ENCODE measurements around the gene ACOXL.
"Not testable (repeated sequence)": the region's sequence is repeated elsewhere in the genome, so short reads cannot be mapped to it uniquely, and the experiment has no call there.

Gene ACOXL

GRCh38 chr2:111041398-111042202 lies 309.2 kb downstream of the ACOXL start:
- no peak for DNase-seq (ENCODE audit: low read depth, low spot score)

GRCh38 chr2:111042261-111042660 lies 309.9 kb downstream of the ACOXL start:
- no peak for DNase-seq (ENCODE audit: low read depth, low spot score)

DNA sequence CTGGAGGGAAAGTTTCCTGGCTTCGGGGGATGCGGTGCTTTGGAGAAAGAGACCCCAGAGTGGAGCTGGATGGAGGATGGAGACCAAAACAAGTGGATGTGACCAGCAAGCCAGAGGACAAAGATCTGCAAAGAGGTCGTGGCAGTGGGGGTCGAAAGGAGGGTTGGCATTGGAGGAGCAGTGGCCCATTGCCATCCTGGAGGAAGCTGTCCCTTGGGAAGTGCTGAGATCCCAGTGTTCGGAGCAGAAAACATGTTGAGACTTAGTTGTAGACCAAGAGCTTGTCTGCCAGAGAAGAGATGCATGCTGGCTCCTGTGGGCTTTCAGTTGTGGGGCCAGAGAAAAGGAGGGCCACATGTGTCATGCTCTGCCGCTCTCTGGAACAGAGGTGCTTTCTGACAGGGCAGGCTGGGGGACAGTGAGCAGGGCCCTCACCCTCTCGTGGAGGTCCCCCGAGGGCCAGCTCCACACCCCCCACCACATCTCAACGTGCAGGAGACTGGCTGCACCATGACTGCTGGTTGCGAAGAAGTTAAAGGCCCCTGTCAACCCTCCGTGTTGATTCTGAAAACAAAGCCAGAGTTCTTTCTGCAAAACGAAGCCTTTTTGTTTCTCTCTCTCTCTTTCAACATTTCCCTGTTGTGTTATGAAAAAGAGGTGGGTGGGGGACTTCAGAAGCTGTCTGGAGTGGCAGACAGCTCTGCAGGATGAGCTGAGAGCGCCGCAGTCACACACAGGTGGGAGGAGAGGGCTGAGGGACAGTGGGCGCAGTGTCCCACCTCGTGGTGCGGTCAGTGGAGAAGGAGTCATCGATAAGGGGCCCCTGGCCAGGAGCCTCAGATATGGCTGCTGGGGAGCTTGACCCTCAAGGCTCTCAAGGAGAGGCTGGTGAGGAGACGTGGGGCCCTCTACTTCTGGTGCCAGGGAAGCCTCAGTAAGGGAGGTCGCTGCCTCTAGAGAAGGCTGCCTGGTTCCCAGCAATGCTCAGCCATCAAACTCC lies 310.7 kb downstream of the ACOXL start:
- DNase-seq (ENCODE audit: low read depth, low spot score) = no peak

- DNase-seq (ENCODE audit: low read depth, low spot score) = no peak
These were observed 311.7 kb downstream of the ACOXL start for GRCh38 chr2:111044066-111044465.

- not testable (repeated sequence) for DNase-seq (ENCODE audit: low read depth, low spot score)
These were observed 312.9 kb downstream of the ACOXL start for GRCh38 chr2:111045236-111045635.

GRCh38 chr2:111045771-111046444 lies 313.5 kb downstream of the ACOXL start:
- no peak for DNase-seq (ENCODE audit: low read depth, low spot score)

DNA sequence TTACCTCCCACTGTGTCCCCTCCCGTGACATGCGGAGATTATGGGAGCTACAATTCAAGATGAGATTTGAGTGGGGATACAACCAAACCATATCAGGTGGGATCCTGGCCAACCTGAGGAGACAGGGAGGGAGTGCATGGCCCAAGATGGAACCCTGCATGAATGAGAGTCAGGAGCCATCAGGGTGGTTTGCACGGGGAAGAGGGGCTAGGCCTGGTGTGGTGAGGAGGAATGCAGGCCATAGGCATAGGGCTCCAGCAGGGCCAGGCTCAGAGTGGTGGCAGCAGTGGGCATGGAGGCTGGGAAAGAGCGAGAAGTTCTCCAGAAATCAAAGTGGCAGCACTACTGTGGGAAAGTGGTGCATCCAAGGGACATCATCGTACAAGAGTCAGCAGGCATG lies 314.3 kb downstream of the ACOXL start:
- no peak for DNase-seq (ENCODE audit: low read depth, low spot score)

DNA sequence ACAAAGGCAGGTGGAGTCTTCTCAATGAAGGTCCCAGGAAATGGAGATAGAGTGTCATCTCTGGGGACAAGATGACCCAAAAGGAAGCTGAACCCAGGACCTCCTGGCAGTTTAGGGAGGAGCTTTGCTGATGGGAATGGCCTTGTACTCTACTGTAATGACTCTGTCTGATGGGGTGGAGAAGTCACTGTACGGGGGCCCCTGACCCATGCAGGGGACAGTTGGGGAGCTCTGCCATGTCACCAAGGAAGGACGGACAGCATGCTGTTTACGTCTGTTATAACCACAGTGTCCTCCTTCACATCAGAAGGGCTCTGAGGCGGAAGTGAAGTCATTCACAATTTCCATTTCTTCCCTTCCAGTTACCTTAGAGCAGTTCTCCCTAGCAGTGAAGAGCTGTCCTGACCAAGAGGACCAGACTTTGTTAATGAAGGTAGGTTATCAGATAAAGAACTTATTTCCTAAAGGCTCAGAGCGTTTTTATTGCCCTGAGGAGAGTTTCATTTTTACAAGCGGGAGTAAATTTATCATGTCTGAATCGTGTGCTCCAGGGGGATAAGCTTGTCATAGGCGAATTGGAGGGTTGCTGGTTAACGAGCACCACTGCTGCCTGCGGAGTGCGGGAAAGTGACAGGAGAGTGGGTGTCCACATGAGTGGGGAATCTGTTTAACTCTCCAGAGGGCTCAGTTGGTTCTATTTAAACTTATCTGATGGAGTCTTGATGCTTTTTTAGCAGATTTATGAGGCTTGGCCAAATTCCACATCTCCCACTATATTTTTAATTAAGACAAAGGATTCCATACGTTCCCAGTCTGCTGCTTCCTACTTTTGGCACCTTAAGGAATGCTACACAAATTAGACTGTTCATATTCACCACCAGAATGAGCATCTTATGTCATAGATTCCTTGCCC lies 316.7 kb downstream of the ACOXL start:
- no peak for DNase-seq (ENCODE audit: low read depth, low spot score)

DNA sequence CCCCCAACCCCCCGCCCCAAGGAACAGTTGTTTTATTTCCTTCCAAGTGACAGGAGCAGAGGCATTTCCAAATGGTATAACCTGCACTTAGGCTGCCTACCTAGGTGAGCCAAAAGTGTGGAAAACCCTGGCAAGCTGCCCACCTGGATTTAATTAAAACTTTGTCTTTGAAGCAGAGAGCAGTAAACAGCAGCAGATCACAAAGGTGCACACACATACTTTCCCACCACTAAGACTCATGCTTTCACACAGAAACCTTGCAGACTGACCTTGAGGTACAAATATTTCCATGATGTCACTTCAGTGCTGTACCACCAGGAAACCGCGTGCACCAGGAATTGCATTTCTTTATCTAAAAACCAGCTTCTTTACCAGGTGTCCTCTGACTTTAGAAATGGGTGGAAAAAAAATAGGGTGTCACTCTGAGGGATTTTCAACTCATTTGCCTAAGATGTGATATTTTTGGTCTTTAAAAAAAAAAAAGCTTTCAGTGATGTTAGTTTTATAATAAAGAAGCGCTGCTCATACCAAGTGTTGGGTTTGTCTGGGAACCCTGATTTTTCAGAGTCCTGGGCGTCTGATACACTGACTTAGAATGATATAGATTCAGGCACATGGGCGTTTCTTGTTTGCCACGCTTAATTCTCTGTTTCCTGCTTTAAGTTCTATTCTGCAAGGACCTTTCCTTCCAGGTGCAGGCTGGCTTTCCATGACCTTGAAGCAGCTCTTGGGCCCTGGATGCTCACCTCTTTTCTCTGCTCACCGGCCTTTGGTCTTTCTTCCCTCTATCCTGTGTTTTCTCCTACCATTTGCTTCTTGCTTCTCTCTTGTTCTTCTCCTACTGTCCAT lies 317.6 kb downstream of the ACOXL start:
- DNase-seq (ENCODE audit: low read depth, low spot score) = no peak

DNA sequence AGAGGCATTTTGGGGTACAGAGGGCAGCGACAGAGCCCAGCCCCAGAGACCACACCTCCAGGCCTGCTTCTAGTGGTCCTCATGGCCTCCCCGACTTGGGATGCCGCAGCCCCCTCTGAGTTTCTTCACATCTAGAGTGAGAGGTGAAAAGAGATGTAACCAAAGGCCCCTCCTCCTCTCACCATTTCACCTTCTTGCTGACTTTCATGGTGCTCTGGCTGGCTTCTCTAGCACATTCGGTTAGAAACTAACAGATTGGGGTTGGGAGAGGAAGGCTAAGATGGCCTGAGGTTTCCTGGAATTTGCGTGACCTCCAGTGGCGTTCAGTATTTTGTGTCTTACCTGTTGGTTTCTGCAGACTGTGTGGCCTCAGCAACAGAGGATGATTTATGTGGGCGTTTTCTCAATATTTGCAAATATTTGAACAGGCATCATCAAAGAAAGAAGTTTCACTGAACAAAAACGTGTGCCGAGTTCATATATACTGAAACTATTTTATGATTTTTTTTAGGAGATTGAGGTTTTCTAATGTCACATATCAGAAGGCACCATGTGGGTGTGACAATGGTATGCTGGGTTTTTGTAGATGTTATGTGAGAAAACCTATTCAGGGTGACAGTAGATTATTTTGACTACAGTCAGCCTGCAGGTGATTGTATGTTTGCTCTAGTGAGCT lies 318.5 kb downstream of the ACOXL start:
- no peak for DNase-seq (ENCODE audit: low read depth, low spot score)

DNA sequence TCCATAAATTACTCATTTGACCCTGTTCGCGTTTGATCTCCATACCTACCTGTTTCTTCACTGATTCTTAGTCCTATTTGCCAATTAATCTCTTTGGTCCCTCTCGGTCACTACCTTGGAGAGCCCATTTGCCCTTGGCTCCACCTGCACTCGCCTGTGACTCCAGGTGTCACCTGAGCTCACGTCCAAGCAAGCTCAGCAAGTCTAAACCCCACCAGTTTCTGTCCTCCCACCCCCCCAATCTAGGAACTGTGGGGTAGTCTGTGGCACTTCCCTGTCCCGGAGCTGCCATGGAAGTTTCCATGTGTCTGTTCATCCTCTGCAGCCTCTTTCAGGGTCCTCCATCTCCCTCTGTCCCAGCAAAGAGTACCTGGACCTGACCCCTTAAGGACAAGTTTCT lies 320.2 kb downstream of the ACOXL start:
- DNase-seq (ENCODE audit: low read depth, low spot score) = no peak

- no peak for DNase-seq (ENCODE audit: low read depth, low spot score)
These were observed 320.9 kb downstream of the ACOXL start for GRCh38 chr2:111053266-111053665.

- DNase-seq (ENCODE audit: low read depth, low spot score) = no peak
These were observed 321.6 kb downstream of the ACOXL start for GRCh38 chr2:111053825-111054515.

DNA sequence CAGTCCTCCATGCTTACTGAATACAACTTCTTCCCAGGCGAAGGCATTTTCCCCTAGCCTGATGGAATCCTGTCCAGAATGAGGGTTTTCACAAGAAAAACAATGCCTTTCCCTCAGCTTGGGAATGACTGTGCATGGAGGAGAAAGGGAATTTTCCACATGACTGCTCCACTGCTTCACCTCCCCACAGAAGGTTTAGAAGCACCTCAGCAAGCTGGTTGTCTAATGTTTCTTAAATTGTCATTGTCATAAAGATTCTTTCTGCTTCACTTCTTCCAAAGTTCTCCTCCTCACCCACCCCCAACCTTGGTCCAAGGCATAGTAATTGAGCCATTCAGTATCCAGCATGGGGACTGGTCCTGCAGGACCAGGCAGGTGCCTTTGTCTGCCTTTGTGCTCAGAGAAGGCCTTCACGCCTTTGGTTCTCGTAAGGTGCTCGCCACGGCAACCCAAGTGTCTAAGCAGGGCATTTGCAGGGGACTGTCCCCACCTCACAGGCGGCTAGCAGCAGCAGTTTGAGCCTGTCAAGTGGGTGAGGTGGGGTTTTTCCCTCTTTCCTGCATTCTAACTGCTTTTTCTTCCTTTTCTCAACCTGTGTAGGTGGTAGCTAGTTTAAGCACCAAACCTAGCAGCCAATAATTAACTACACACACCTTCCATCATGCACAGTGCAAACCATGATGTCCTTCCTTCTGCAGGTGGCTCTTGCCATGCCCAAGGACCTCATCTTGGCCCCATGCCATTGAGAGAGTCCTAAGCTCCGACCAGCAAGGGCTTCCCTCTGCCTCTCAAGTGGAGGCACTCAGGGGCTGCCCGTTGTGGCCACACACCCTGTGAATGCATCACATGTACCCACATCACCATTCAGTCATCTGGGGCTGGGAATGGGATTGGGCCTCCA lies 322.7 kb downstream of the ACOXL start:
- no peak for DNase-seq (ENCODE audit: low read depth, low spot score)

GRCh38 chr2:111055735-111056134 lies 323.4 kb downstream of the ACOXL start:
- DNase-seq (ENCODE audit: low read depth, low spot score) = no peak

GRCh38 chr2:111057045-111057444 lies 324.7 kb downstream of the ACOXL start:
- DNase-seq (ENCODE audit: low read depth, low spot score) = no peak

DNA sequence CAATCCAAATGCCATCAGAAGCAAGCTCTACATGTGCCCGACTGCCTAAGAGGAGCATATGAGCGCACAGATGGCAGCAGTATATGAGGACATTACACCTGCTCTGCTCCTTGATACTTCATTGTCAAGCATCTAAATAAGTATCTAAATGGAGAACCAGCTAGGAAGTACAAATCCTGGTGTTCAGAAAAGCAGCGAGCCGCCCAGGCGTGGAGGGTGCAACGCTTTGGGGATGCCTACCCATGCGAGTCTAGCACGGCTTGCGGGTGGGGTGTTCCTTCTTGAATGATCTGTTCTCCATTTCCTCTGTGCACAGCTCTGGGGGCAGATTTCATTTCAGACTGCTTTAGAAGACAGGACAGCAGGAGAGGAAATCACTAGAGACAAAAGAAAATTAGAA lies 325.3 kb downstream of the ACOXL start:
- DNase-seq (ENCODE audit: low read depth, low spot score) = no peak

GRCh38 chr2:111058264-111058663 lies 325.9 kb downstream of the ACOXL start:
- DNase-seq (ENCODE audit: low read depth, low spot score) = no peak

Data from brain pericyte (primary cell).